Activated T-helper 2 cell treated with anti-CD3 and anti-CD28 coated beads, Interferon-gamma antibody, Interleukin-2, Interleukin-4, amounts not matched to agents 10 μg/mL and 5 μg/mL and 100 μg/mL, durations not matched to agents 14 hours and 24 hours and 36 hours (primary cell): ENCODE results near the gene NAP1L4. TPM values are rescaled to one million over a fixed set of nuclear protein-coding genes. Genes with fewer than 3 reads are reported as not detected.

Experiments used
- DNase-seq: peaks from one replicate; pipeline ENCODE4 v3.0.0; 2021; ENCODE audit warnings: low spot score
- H3K27ac Mint-ChIP-seq: one replicate; pipeline ENCODE4 v1.8.0; 2021; ENCODE audit warnings: mixed read lengths
- H3K27me3 Mint-ChIP-seq: one replicate; pipeline ENCODE4 v1.8.0; 2021; ENCODE audit warnings: low read depth, mixed read lengths
- H3K36me3 Mint-ChIP-seq: one replicate; pipeline ENCODE4 v1.8.0; 2021; ENCODE audit warnings: low read depth, mixed read lengths
- H3K4me1 Mint-ChIP-seq: one replicate; pipeline ENCODE4 v1.8.0; 2021; ENCODE audit warnings: low read depth, mixed read lengths
- H3K4me3 Mint-ChIP-seq: one replicate; pipeline ENCODE4 v1.8.0; 2021; ENCODE audit warnings: low read depth, mild to moderate bottlenecking, moderate library complexity, mixed read lengths
- H3K9me3 Mint-ChIP-seq: one replicate; pipeline ENCODE4 v1.8.0; 2021; ENCODE audit warnings: mixed read lengths
- intact Hi-C: fragments of 100-400 bp; cut with micrococcal nuclease; formaldehyde crosslinking; loops from one replicate; pipeline ENCODE4 v1.15.1; 2023
- total RNA-seq: library from RNA; stranded (reverse); gene quantifications from 2 replicates; pipeline ENCODE4 v1.2.3, GENCODE V29; 2022

NAP1L4 gene
- total RNA-seq, 1 donor from 2014 or later: 267 TPM

- H3K36me3 Mint-ChIP-seq: peaks cover 64% of the 10 kb centered on the region
- no peaks in the 10 kb centered on the region for H3K27me3 Mint-ChIP-seq
- no peak for DNase-seq
- H3K4me1 Mint-ChIP-seq: peaks cover 16% of the 10 kb centered on the region
- H3K9me3 Mint-ChIP-seq: no peaks in the 10 kb centered on the region
- intact Hi-C loops: no loop called here
- no peak overlapping the region for H3K4me3 Mint-ChIP-seq
- H3K27ac Mint-ChIP-seq: no peak overlapping the region
These were observed 14.6 kb upstream of the NAP1L4 start for GRCh38 chr11:3006505-3007260.

GRCh38 chr11:3004481-3004880 lies 12.4 kb upstream of the NAP1L4 start:
- Mint-ChIP-seq H3K27ac (no peak overlapping the region), H3K4me1 (peaks cover 3% of the 10 kb centered on the region), H3K36me3 (peaks cover 62% of the 10 kb centered on the region), H3K9me3 (no peaks in the 10 kb centered on the region), H3K4me3 (no peak overlapping the region), H3K27me3 (no peaks in the 10 kb centered on the region)
- intact Hi-C loops: no loop called here
- DNase-seq: no peak

- no peaks in the 10 kb centered on the region for H3K27me3 Mint-ChIP-seq
- DNase-seq: no peak
- H3K9me3 Mint-ChIP-seq: no peaks in the 10 kb centered on the region
- no peak overlapping the region for H3K4me3 Mint-ChIP-seq
- H3K36me3 Mint-ChIP-seq: peaks cover 53% of the 10 kb centered on the region
- H3K4me1 Mint-ChIP-seq: no peaks in the 10 kb centered on the region
- no peak overlapping the region for H3K27ac Mint-ChIP-seq
- intact Hi-C loops: no loop called here
These were observed 11.5 kb upstream of the NAP1L4 start for GRCh38 chr11:3003396-3004231.

GRCh38 chr11:3002871-3003270 lies 10.7 kb upstream of the NAP1L4 start:
- H3K9me3 Mint-ChIP-seq: no peaks in the 10 kb centered on the region
- no peaks in the 10 kb centered on the region for H3K27me3 Mint-ChIP-seq
- H3K36me3 Mint-ChIP-seq: peaks cover 52% of the 10 kb centered on the region
- DNase-seq: no peak
- H3K4me3 Mint-ChIP-seq: no peak overlapping the region
- no peaks in the 10 kb centered on the region for H3K4me1 Mint-ChIP-seq
- intact Hi-C loops: no loop called here
- H3K27ac Mint-ChIP-seq: no peak overlapping the region

GRCh38 chr11:3002351-3002861 lies 10.3 kb upstream of the NAP1L4 start:
- intact Hi-C loops: no loop called here
- Mint-ChIP-seq H3K27me3 (no peaks in the 10 kb centered on the region), H3K36me3 (peaks cover 52% of the 10 kb centered on the region), H3K4me3 (no peak overlapping the region), H3K4me1 (no peaks in the 10 kb centered on the region), H3K9me3 (no peaks in the 10 kb centered on the region), H3K27ac (no peak overlapping the region)
- DNase-seq: no peak

- Mint-ChIP-seq H3K9me3 (no peaks in the 10 kb centered on the region), H3K27me3 (no peaks in the 10 kb centered on the region), H3K4me1 (no peaks in the 10 kb centered on the region), H3K36me3 (peaks cover 52% of the 10 kb centered on the region), H3K27ac (no peak overlapping the region), H3K4me3 (no peak overlapping the region)
- intact Hi-C loops: no loop called here
- DNase-seq: no peak
These were observed 9.4 kb upstream of the NAP1L4 start for GRCh38 chr11:3001496-3001895.

- Mint-ChIP-seq H3K4me1 (no peaks in the 10 kb centered on the region), H3K27me3 (no peaks in the 10 kb centered on the region), H3K36me3 (peaks cover 45% of the 10 kb centered on the region), H3K27ac (no peak overlapping the region), H3K4me3 (no peak overlapping the region), H3K9me3 (no peaks in the 10 kb centered on the region)
- intact Hi-C loops: no loop called here
- DNase-seq: no peak
These were observed 8.2 kb upstream of the NAP1L4 start for GRCh38 chr11:3000032-3000961.

- H3K4me3 Mint-ChIP-seq: no peak overlapping the region
- DNase-seq: no peak
- intact Hi-C loops: no loop called here
- peaks cover 42% of the 10 kb centered on the region for H3K36me3 Mint-ChIP-seq
- H3K9me3 Mint-ChIP-seq: no peaks in the 10 kb centered on the region
- no peak overlapping the region for H3K27ac Mint-ChIP-seq
- no peaks in the 10 kb centered on the region for H3K27me3 Mint-ChIP-seq
- no peaks in the 10 kb centered on the region for H3K4me1 Mint-ChIP-seq
These were observed 7.4 kb upstream of the NAP1L4 start for GRCh38 chr11:2999464-2999998.

GRCh38 chr11:2998073-2998850 lies 6.1 kb upstream of the NAP1L4 start:
- Mint-ChIP-seq H3K27ac (no peak overlapping the region), H3K9me3 (no peaks in the 10 kb centered on the region), H3K4me3 (no peak overlapping the region), H3K27me3 (no peaks in the 10 kb centered on the region), H3K36me3 (peaks cover 31% of the 10 kb centered on the region), H3K4me1 (no peaks in the 10 kb centered on the region)
- no peak for DNase-seq
- intact Hi-C loops: no loop called here

- peaks cover 22% of the 10 kb centered on the region for H3K36me3 Mint-ChIP-seq
- H3K27ac Mint-ChIP-seq: no peak overlapping the region
- no peaks in the 10 kb centered on the region for H3K9me3 Mint-ChIP-seq
- H3K4me3 Mint-ChIP-seq: no peak overlapping the region
- H3K4me1 Mint-ChIP-seq: no peaks in the 10 kb centered on the region
- DNase-seq: no peak
- intact Hi-C loops: no loop called here
- H3K27me3 Mint-ChIP-seq: no peaks in the 10 kb centered on the region
These were observed 5.3 kb upstream of the NAP1L4 start for GRCh38 chr11:2997406-2997805.

GRCh38 chr11:2996976-2997375 lies 4.8 kb upstream of the NAP1L4 start:
- Mint-ChIP-seq H3K4me3 (no peak overlapping the region), H3K9me3 (no peaks in the 10 kb centered on the region), H3K36me3 (peaks cover 19% of the 10 kb centered on the region), H3K27me3 (no peaks in the 10 kb centered on the region), H3K4me1 (no peaks in the 10 kb centered on the region), H3K27ac (no peak overlapping the region)
- intact Hi-C loops: no loop called here
- no peak for DNase-seq
